NCI-H446 treated with DMSO at 0.1 percent for 48 hours (cell line): Measurements from ENCODE around the gene SORL1-AS1.
"Not testable (repeated sequence)": the region's sequence is repeated elsewhere in the genome, so short reads cannot be mapped to it uniquely, and the experiment has no call there.

Source experiments
- DNase-seq: peaks from one replicate; lab custom pipeline; 2025; lab: John Stamatoyannopoulos, UW

The SORL1-AS1 gene

GRCh38 chr11:121452609-121453150 is at the start of gene SORL1-AS1:
Gene SORL1-AS1, minus strand, starts transcription at chr11:121452967.
- no peak for DNase-seq

- DNase-seq, result no peak
Observed at GRCh38 chr11:121500717-121501116, 48.0 kb upstream of the SORL1-AS1 start.

DNA sequence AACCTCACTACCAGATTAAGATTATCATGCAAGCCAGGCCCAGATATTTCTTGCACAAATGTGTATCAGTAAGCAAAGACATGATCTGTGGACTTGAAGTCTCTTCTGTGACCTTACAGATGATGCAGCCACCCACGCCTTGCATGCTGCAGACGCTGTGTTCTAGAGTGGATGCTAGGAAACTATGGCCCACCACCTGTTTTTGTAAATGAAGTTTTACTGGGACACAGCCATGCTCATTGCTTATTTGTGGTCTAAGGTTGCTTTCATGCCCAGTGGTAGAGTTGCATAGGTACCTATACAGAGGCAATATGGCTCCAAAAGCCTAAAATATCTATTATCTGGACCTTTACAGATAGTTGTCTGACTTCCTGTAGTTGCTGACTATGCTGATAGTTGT is 47.5 kb upstream of the SORL1-AS1 start:
- no peak for DNase-seq

- no peak for DNase-seq
Observed at GRCh38 chr11:121499405-121499804, 46.6 kb upstream of the SORL1-AS1 start.

DNA sequence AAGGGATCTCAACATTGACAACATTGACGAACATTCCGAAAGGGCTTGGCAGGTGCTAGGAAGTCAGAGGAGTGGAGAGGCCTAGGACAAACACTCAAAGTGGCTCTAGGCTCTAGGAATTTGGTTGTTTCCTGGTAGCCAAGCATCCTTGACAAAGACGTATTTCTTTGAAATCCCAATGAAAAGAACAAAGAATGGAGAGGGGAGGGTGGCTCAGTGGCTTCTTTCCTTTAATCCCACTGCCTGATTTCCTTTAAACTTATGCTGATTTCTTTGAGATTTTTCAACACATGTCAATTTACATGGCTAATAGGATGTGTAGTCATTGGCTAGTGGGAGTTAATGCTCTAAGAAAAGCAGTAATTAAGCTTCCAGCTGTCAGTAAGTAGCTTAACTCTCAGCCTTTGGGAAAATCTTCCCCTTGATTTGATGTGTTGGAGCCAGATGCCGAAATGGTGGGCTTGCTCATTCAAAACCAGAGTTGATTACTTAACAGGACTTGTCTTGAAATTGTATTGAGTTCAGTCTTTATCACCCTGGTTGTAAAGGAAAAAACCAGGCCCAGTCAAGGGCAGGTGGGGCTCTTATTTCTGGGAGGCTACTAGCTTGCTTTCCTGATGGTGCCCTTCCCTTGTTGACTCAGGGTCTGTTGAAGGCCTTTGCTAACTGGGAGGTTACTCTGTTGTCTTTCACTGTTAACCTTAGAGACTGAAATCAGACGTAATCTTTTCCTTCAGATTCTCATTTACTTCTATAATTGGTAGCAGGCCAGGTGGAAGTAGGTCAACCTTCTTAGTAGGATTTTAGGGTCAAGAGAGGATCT is 44.6 kb upstream of the SORL1-AS1 start:
- DNase-seq, result no peak

DNA sequence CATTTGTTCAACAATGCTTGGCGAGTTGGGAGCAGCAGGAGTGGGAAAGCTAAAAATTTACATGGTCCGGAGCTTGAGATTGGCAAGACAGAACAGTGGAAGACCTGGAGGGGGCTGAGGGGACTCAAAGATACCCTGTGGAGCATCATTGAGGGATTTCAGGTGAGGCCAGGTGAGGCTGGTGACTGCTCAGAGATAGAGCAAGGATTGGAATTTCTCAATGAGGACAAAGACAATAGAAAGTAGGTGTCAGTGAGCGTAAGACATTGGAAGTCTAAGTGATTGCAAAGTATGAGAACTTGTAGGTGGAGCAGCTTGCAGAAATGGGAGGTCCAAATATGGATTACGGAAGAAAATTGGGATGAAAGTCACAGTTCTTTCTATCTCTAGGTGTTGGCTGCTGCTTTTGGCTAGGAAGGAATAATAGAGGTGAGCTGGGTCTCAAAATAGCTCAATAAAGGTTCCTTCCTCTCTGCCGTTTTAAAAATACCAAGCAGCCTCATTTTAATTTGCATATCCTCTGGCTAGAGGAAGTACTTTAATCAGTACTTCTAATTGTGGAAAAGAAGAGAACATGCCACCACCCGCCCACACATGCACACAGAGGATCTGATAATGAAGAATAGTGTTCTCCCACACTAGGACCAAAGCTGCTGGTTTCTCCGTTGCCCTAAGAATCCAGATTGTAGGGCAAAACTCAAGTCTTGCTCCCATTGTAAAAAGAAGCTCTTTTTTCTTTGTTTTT is 41.8 kb upstream of the SORL1-AS1 start:
- no peak for DNase-seq

DNA sequence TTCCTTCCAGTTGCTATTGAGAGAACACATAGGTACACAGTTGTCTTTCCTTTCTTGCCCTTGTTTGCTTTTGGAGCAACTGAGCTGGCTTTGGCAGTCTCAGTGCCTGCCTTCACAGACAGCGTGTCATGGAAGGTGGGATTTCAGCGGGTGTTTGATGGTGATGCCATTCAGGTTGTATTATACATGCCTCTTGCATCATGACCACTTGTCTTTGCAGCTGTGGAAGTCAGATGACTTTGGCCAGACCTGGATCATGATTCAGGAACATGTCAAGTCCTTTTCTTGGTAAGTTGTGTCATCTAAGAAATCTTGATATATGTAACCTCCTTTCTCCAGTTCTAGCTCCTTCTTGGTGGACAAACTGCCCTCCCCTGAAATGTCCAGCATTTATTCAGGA is 37.1 kb upstream of the SORL1-AS1 start:
- DNase-seq, result no peak

DNA sequence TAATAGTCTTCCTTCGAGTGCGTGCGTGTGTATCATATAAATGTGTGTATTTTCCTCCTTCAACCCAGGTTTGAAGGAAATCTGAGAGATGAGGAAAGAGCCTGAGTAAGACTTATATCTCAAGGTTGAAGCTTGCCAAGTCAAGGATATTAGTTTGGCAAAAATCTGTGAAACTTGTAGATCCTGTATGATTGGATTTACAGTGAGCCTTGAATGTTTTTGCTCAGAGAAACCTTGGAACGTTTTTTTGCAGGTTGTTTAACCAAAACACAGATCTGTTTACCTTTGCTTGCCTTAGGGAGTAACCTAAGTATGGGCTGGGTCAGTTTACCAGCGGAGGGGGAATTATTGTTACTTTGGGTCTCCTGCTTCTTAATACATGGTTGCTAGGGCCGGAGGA is 35.9 kb upstream of the SORL1-AS1 start:
- DNase-seq, result no peak

DNA sequence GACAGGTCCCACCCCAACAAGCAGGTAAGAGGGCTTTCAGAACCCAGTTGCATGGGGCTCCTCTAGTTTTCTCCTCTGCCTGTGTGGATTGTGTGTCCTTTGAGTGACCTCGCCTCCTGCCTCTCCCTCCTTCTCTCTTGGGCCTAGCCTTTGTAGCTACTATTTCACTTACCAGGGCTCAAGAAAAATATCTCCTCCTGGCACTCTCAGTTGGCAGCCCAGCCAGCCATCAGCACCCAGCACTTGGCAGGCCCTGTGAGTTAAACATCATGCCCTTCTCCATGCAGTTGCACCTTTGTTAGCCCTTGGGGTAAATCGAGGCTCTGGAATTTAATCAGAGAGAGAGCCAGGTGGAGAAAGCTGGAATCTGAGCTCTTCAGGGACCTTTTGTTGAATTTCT is 35.4 kb upstream of the SORL1-AS1 start:
- no peak for DNase-seq

DNA sequence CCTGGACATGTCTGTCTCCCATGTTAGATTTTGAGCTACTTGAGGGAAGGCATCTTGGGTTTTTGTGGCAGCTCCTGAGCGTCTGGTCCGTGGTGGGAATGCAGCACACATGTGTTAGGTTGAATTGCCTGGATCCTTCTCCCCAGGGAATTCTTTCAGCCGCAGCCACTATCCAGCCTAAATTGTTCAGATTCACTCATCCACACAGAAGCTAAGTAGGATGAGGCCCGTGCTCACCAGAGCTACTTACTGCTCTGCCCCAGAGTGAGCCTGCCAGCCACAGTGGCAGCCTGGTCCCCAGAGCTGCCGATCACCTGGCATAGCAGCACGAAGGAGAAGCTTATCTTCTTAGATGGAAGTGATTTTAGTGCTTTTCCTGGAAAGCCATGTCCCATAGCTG is 34.4 kb upstream of the SORL1-AS1 start:
- no peak for DNase-seq

DNA sequence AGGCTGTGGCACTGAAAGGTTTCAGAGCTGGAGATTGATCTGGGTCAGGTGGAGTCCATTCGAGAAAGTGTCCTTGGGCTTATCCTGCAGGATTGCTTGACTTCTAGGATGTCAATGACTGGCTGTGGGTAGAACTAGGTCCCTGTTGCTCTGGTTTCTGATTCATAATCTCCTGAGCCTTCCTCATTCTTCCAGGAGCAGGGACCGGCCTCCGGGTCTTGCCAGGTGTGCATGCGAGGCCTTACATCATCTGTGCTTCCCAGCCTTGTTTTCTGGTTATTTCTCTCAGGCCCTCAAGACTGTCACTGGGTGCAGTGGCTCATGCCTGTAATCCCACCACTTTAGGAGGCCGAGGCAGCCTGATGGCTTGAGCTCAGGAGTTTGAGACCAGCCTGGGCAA is 33.3 kb upstream of the SORL1-AS1 start:
- DNase-seq, result no peak

- no peak for DNase-seq
Observed at GRCh38 chr11:121485216-121485615, 32.4 kb upstream of the SORL1-AS1 start.

- no peak for DNase-seq
Observed at GRCh38 chr11:121483805-121484480, 31.2 kb upstream of the SORL1-AS1 start.

DNA sequence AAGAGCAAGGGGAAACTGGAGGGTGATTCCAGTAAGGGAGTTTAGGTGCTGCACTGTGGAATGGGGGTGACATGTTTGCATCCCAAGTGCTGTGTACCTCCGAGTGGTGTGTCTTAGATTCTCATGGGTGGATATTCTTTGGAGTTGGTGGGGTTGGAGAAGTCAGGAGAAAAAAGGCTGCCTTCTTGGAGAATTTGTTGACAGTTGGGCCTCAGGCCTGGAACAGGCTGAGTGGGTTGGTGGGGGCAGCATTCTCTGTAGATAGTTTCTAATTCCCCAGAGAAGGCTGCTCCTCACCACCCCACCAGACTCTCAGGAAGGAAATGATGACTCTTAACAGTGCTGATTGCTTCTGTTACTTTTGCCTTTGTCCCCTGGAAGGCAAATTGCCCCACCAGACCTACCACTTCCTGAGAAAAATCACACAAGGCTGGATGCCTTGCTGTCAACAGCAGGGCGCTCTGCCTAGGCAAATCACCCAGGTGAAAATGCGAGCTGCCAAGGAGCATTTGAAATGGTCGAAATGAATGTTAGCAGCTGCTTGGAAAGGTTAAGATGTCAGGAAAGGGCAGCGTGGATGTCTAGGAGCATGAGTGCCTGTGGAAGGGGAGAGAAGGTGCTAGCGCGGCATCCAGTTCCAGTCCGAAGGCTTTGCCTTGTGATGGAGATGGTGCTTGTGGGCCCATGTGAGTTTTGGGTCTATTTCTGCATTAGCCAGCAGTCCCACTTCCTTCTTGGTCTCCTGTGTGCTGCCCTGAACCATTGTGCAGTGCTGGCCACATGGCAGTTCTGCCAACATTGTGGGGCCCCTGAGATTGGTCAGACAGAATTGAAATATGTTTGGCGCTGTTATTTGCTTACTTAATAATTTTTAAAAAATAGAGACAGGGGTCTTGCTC is 29.7 kb upstream of the SORL1-AS1 start:
- no peak for DNase-seq

GRCh38 chr11:121481484-121482230 is 28.9 kb upstream of the SORL1-AS1 start:
- not testable (repeated sequence) for DNase-seq

DNA sequence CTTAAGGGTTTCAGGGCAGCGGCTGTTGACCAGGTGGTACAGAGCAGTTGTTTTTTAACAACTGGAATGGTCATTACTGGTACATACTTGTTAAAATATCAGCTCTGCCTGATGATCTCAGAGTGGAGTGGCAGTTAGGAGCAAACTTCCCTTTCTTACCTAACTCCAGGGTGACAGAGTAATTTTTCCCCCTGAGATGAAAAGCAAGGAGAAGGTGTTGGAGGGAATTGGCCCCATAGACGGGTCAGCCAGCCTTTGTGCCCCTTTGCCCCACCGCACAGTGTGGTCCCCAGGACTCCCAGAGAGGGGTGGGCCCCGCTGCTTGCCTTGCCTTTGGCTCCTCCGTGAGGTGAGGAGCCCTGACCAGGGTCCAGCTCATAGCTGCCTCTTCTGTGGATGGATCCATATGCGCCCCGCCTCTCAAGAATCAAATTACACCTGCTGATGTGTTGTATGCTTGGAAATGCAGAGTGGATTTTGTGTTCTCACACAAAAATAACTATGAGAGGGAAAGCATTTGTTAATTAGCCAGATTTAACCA is 27.0 kb upstream of the SORL1-AS1 start:
- no peak for DNase-seq

DNA sequence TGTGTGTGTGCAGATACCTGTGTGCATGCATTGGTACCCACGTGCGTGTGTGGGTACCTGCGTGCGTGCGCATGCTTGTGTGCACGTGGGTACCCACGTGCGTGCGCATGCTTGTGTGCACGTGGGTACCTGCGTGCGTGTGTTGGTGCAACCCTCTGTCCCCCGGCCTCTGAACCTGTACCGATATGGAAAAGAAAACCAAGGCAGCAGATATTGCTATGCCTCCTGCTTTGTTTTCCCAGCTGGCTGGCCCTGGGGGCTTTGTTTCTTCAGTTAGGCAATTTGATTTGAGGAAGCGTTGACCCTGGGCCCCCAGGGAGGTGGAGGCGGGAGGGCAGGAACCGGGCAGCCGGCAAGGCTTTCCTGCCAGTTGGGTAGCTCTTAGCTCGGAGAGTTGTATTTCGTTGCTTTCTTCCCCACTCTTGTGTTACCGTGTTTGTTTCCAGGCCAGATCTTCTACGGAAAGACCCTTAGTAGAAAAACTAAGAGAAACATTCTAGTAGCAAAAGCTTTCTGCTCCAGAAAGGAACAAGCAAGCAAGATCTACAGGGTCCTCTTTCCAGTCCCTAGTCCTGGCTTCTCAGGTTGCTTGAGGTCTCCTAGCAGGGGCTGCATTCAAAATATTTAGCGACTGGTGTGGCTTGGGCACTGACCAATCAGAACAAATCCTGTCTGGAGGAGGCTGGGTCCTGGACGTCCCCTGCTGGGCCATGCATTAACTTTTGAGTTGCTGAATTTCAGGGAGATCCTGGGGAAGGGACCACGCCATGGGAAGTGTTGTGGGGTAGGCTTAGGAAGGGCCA is 26.3 kb upstream of the SORL1-AS1 start:
- no peak for DNase-seq

DNA sequence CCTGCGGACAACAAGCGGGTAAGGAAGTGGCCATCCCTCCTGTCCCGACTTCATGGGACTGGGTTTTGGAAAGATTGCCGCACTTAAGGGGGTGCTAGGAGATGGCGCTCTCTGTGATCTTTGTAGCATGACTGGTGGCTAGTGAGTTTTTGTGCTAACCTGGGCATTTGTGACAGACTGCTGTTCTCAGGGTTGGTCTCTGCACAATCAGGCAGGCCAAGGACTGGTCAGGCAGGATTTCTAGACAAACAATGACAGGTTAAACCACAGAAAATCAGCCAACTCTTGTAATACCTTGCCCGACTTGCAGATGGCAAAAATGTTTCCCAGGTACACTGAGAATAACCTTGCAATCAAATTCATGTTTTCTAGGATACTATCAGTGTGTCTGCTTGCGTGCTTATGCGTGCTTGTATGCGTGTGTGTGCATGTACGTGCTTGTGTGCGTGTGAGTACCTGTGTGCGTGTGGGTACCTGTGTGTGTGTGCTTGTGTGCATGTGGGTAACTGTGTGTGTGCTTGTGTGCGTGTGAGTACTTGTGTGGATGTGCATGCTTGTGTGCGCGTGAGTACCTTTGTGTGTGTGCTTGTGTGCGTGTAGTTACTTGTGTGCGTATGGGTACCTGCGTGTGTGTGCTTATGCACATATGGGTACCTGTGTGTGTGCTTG is 25.6 kb upstream of the SORL1-AS1 start:
- DNase-seq, result no peak

DNA sequence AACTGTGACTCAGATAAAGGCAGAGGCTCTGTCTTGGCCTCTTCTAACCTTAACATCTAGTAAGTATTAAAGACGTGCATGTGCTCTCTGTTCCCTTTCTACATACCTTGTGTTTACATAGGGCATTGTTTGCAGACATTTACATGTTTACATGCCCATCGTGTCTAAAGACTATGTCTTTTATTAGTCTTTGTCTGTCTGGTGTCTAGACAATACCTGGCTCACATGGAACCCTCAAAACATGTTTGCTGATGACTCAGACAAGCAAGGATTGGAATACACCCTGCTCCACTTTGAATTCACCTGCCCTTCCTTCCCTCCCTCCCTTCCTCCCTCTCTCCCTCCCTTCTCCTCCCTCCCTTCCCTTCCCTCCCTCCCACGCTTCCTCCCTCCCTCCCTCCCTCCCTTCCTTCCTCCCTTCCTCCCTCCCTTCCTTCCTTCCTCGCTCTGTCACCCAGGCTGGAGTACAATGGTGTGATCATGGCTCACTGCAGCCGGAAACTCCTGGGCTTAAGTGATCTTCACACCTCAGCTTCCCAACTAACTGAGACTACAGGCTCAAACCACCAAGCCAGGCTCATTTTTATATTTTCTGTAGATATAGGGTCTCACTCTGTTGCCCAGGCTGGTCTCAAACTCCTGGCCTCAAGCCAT is 23.7 kb upstream of the SORL1-AS1 start:
- DNase-seq, result no peak
